ENCODE results near the gene ROR1.

Gene ROR1

GRCh38 chr1:64021066-64021465 is 247.2 kb downstream of the ROR1 start:
- ChIA-PET CTCF (no interaction called here), POLR2A (no interaction called here)

GRCh38 chr1:64025051-64025450 is 251.2 kb downstream of the ROR1 start:
- Histone ChIP-seq H3K4me3 (ENCODE audit: low read depth, low read length) (no peak overlapping the region), H3K4me1 (ENCODE audit: control insufficient read depth, insufficient read depth, low read length) (no peaks in the 10 kb centered on the region), H3K9me3 (ENCODE audit: control insufficient read depth, insufficient read depth, low read depth, low read length) (no peaks in the 10 kb centered on the region; the same call in 1 of the 2 replicates), H3K36me3 (ENCODE audit: control insufficient read depth in 2 of 2, insufficient read depth in 1 of 2, low read length in 2 of 2) (no peaks in the 10 kb centered on the region), H3K27ac (ENCODE audit: extremely low read depth, low read depth, low read length) (no peak overlapping the region)
- ChIA-PET CTCF (no interaction called here), POLR2A (no interaction called here)
- no peak for TF ChIP-seq MYNN (tag by site-specific recombination; IDR thresholded peaks at IDR 0.05; ENCODE audit: borderline replicate concordance)
- TF ChIP-seq HOXA7 (CRISPR knock-in tag; IDR thresholded peaks at IDR 0.05; ENCODE audit: borderline replicate concordance): no peak
- no peak for TF ChIP-seq ZNF391 (tag by site-specific recombination; IDR thresholded peaks at IDR 0.05; ENCODE audit: borderline replicate concordance, low read depth)

More at GRCh38 chr1:64021066-64021465, 247.2 kb downstream of the ROR1 start:
- Histone ChIP-seq H3K4me1 (ENCODE audit: control insufficient read depth, insufficient read depth, low read length) (no peaks in the 10 kb centered on the region), H3K9me3 (ENCODE audit: control insufficient read depth, insufficient read depth, low read depth, low read length) (no peaks in the 10 kb centered on the region), H3K4me3 (ENCODE audit: low read depth, low read length) (no peak overlapping the region), H3K27ac (ENCODE audit: extremely low read depth, low read depth, low read length) (no peak overlapping the region), H3K36me3 (ENCODE audit: control insufficient read depth in 2 of 2, insufficient read depth in 1 of 2, low read length in 2 of 2) (no peaks in the 10 kb centered on the region)
- TF ChIP-seq ZFP3 (tag by site-specific recombination; IDR thresholded peaks at IDR 0.05; ENCODE audit: low read depth) (no peak), ZNF274 (IDR thresholded peaks at IDR 0.05; ENCODE audit: low read length) (no peak), ZNF274 (tag by site-specific recombination; IDR thresholded peaks at IDR 0.05; ENCODE audit: borderline replicate concordance) (no peak), SCRT2 (tag by site-specific recombination; IDR thresholded peaks at IDR 0.05) (peak; percentile 77), PRDM10 (tag by site-specific recombination; IDR thresholded peaks at IDR 0.05) (no peak), PRDM1 (tag by site-specific recombination; IDR thresholded peaks at IDR 0.05) (no peak), MYNN (tag by site-specific recombination; IDR thresholded peaks at IDR 0.05; ENCODE audit: borderline replicate concordance) (no peak)

GRCh38 chr1:64029037-64029436 is 255.2 kb downstream of the ROR1 start:
- Histone ChIP-seq H3K27ac (ENCODE audit: extremely low read depth, low read depth, low read length) (no peak overlapping the region), H3K4me3 (ENCODE audit: low read depth, low read length) (no peak overlapping the region), H3K4me1 (ENCODE audit: control insufficient read depth, insufficient read depth, low read length) (peaks cover 4% of the 10 kb centered on the region), H3K36me3 (ENCODE audit: control insufficient read depth in 2 of 2, insufficient read depth in 1 of 2, low read length in 2 of 2) (no peaks in the 10 kb centered on the region), H3K9me3 (ENCODE audit: control insufficient read depth, insufficient read depth, low read depth, low read length) (no peaks in the 10 kb centered on the region; the same call in 1 of the 2 replicates)
- TF ChIP-seq ZNF660 (tag by site-specific recombination; IDR thresholded peaks at IDR 0.05) (no peak), ZNF623 (tag by site-specific recombination; IDR thresholded peaks at IDR 0.05) (no peak), ZNF121 (tag by site-specific recombination; IDR thresholded peaks at IDR 0.05) (no peak), ZFP41 (tag by site-specific recombination; IDR thresholded peaks at IDR 0.05; ENCODE audit: borderline replicate concordance) (no peak), ZNF513 (tag by site-specific recombination; IDR thresholded peaks at IDR 0.05) (no peak), ZNF560 (tag by site-specific recombination; IDR thresholded peaks at IDR 0.05; ENCODE audit: borderline replicate concordance) (no peak), ZNF16 (tag by site-specific recombination; IDR thresholded peaks at IDR 0.05; ENCODE audit: low read depth) (no peak), ZNF280C (tag by site-specific recombination; IDR thresholded peaks at IDR 0.05) (no peak), ZNF830 (tag by site-specific recombination; IDR thresholded peaks at IDR 0.05; ENCODE audit: low read depth) (no peak), YY2 (tag by site-specific recombination; IDR thresholded peaks at IDR 0.05) (no peak), ZBTB21 (tag by site-specific recombination; IDR thresholded peaks at IDR 0.05) (no peak), ZNF449 (tag by site-specific recombination; IDR thresholded peaks at IDR 0.05) (no peak)
- ChIA-PET POLR2A (no interaction called here), CTCF (interaction anchor here (0.6 kb wide), 1 partner anchor 277 kb away, joined by 3 read pairs; no protein-coding TSS in a partner anchor)

Measured in HEK293 (cell line).